Esophagus squamous epithelium (tissue), 4 donors: ENCODE results near the gene F3.

ENCODE experiments used
- POLR2A ChIP-seq, 4 donors: fragments of 450-650 bp; IDR thresholded peaks; one replicate each; pipeline ENCODE4 v1.6.1; 2017; ENCODE audit warnings: antibody characterized with exemption in 4 of 4, mild to moderate bottlenecking in 4 of 4, moderate library complexity in 3 of 4
- TF ChIP-seq, protein P1 (sequence below), 6 experiments: fragments of 450-650 bp in 4 of 6; fragments of 200-600 bp in 2 of 6; sonication (generic) in 2 of 6; IDR thresholded peaks; one replicate each; pipeline ENCODE4 v1.5.1; 2016 to 2019; ENCODE audit warnings: antibody characterized with exemption in 6 of 6, mild to moderate bottlenecking in 4 of 6, moderate library complexity in 4 of 6

DNA sequence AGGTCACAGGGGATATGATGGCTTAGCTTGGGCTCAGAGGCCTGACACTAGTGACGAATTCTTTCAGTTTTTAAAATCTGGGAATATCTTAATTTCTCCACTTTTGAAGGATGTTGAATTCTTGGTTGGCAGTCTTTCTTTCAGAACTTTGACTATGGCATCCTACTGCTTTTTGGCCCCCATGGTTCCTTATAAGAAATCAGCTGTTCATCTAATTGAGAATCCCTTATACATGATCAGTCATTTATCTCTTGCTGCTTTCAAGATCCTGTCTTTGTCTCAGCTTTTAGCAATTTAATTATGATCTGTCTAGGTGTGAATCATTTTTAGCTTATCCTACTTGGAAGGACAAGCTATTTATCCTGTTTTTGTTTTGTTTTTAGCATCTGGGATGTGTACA is 31.2 kb upstream of the F3 start:
- TF ChIP-seq, protein P1, sequence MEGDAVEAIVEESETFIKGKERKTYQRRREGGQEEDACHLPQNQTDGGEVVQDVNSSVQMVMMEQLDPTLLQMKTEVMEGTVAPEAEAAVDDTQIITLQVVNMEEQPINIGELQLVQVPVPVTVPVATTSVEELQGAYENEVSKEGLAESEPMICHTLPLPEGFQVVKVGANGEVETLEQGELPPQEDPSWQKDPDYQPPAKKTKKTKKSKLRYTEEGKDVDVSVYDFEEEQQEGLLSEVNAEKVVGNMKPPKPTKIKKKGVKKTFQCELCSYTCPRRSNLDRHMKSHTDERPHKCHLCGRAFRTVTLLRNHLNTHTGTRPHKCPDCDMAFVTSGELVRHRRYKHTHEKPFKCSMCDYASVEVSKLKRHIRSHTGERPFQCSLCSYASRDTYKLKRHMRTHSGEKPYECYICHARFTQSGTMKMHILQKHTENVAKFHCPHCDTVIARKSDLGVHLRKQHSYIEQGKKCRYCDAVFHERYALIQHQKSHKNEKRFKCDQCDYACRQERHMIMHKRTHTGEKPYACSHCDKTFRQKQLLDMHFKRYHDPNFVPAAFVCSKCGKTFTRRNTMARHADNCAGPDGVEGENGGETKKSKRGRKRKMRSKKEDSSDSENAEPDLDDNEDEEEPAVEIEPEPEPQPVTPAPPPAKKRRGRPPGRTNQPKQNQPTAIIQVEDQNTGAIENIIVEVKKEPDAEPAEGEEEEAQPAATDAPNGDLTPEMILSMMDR (IDR thresholded peaks at IDR 0.05) = no peak
- no peak for TF ChIP-seq POLR2A (IDR thresholded peaks at IDR 0.05)
